Peyer's patch (tissue), 4 donors: ENCODE data around the gene GPATCH1. TPM values are rescaled to one million over a fixed set of nuclear protein-coding genes. Genes with fewer than 3 reads are reported as not detected.

Experiments used
- DNase-seq, 3 donors: peaks; one replicate each; pipeline ENCODE4 v3.0.0-alpha.2; 2017 to 2019
- H3K27ac ChIP-seq, 4 donors: fragments of 200-600 bp; sonication (generic); one replicate each; pipeline ENCODE4 v1.5.1; 2016 to 2019
- H3K27me3 ChIP-seq, 2 donors: fragments of 200-600 bp; sonication (generic); one replicate each; pipeline ENCODE4 v1.5.1; 2019
- H3K36me3 ChIP-seq, 3 donors: fragments of 200-600 bp; sonication (generic); one replicate each; pipeline ENCODE4 v1.5.1; 2016 to 2019
- H3K4me1 ChIP-seq, 4 donors: fragments of 200-600 bp; sonication (generic); one replicate each; pipeline ENCODE4 v1.5.1; 2016 to 2019
- H3K4me3 ChIP-seq, 4 donors: fragments of 200-600 bp; sonication (generic); 1 replicate in 3 of 4; 2 replicates in 1 of 4; pipeline ENCODE4 v1.5.1; 2016 to 2019; ENCODE audit warnings: mild to moderate bottlenecking in 1 of 4
- H3K9me3 ChIP-seq, 4 donors: fragments of 200-600 bp; sonication (generic); one replicate each; pipeline ENCODE4 v1.5.1; 2016 to 2019; ENCODE audit warnings: mild to moderate bottlenecking in 1 of 4
- POLR2A ChIP-seq, 2 donors: fragments of 450-650 bp; IDR thresholded peaks; one replicate each; pipeline ENCODE4 v1.5.1; 2017; ENCODE audit warnings: antibody characterized with exemption in 2 of 2, mild to moderate bottlenecking in 2 of 2, moderate library complexity in 2 of 2
- total RNA-seq, 4 donors: library from RNA; depleted of rRNA; stranded (reverse); fragments of >200 nt; gene quantifications; one replicate each; pipeline ENCODE4 v1.1.0, GENCODE V29; 2016
- TF ChIP-seq, protein P1 (sequence below), 6 experiments: fragments of 450-650 bp in 4 of 6; fragments of 200-600 bp in 2 of 6; sonication (generic) in 1 of 6; IDR thresholded peaks; one replicate each; pipeline ENCODE4 v1.5.1; 2017 to 2019; ENCODE audit warnings: antibody characterized with exemption in 6 of 6, mild to moderate bottlenecking in 3 of 6, moderate library complexity in 1 of 6

GPATCH1 gene
- total RNA-seq, 4 donors from 2014 or later, result 10.2 to 28.9 (median 19.5) TPM

DNA sequence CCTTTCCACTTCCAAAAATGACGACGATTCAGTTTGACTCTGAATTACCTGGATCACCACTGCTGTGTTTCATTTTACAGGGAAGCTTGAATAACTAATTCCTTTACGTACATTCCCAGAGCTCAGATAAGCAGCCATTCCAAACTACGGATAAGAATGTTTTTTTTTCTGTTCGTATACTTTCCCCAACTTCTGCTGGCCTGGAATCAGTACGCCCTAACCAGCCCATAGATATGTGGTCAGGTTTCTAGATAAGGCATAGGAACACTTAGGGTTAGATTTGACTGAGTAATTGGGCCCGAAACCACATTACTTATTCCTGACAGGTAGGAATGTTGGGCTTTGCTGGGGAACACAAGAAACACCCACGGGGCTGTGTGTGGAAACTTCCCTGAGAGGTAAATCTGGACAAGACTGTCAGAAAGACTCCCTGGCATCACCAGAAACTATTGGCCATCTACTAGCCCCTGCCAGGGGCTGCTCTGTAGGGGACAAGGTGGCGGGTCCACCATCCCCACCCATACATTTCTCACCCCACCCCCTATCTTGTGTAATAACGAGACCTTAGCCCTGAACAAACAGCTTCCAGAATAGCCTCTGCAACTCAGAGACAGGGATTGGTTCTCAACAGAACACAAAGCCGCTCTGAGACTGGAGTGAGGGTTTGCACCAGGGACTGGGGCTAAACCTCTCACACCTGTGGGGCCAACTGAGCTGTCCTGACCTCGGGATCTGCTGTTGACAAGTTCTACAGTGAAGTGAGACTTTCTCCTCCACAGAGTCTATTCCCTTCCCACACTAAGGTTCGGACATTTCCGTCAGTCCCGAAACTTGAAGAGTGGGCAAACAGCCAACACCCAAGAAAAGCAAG lies 31.9 kb upstream of the GPATCH1 start:
- H3K4me3 ChIP-seq, result peak overlapping the region in 1 of 4 donors; percentile 5
- H3K9me3 ChIP-seq, result no peaks in the 10 kb centered on the region
- no peaks in the 10 kb centered on the region for H3K36me3 ChIP-seq
- no peak for TF ChIP-seq POLR2A (IDR thresholded peaks at IDR 0.05)
- TF ChIP-seq, protein P1, sequence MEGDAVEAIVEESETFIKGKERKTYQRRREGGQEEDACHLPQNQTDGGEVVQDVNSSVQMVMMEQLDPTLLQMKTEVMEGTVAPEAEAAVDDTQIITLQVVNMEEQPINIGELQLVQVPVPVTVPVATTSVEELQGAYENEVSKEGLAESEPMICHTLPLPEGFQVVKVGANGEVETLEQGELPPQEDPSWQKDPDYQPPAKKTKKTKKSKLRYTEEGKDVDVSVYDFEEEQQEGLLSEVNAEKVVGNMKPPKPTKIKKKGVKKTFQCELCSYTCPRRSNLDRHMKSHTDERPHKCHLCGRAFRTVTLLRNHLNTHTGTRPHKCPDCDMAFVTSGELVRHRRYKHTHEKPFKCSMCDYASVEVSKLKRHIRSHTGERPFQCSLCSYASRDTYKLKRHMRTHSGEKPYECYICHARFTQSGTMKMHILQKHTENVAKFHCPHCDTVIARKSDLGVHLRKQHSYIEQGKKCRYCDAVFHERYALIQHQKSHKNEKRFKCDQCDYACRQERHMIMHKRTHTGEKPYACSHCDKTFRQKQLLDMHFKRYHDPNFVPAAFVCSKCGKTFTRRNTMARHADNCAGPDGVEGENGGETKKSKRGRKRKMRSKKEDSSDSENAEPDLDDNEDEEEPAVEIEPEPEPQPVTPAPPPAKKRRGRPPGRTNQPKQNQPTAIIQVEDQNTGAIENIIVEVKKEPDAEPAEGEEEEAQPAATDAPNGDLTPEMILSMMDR (IDR thresholded peaks at IDR 0.05), result no peak
- no peak for DNase-seq
- H3K27me3 ChIP-seq, result no peaks in the 10 kb centered on the region
- H3K27ac ChIP-seq, result peak overlapping the region in 3 of 4 donors; percentile 48 to 78 (median 66)
- H3K4me1 ChIP-seq, result peaks cover 0 to 36% (median 2%) of the 10 kb centered on the region in 4 donors

DNA sequence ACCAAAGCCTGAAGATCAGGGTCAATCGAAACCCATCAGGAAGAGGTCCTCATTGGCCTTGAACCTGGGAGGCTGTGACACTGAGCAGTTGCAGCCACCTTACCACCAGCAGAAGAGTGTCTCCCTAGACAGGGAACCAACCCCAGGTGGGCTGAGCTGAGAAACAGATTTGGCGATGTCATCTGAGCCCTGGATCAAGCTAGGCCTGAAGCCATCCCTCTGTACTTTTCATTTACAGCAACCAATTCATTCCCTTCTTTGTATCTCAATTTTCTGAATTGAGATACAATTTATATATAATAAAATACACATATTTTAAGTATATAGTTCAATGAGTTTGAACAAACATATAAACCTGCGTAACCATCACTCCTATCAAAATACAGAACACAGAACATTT lies 30.9 kb upstream of the GPATCH1 start:
- H3K4me1 ChIP-seq, result peaks cover 0 to 36% (median 5%) of the 10 kb centered on the region in 4 donors

DNA sequence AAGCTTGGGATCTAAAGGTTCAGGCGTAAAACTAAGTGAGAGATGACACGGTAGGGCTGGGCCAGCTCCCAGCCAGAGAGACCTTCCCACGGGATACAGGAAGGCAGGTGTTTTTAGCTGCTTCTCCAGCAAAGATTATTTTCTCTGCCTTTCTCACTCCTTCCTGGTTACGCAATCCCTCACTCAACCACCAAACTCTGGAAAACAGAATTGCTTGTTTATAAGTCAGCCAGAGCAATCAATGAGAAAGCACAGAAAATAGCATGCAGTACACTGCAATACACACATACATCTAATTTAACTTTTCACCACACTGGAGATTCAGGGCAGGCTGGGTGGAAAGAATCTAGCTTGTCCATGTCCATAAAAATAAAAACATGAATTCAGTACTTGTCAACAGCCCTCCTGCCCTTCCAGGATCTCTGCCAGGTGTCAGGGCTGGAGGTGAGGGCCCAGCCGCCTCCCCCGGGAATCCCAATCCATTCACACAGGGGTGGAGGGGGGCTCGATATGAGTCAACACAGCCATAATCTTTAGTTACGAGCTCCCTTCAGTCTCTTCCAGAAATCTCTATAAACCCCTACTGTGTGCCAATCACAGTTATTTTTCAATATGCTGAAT lies 28.5 kb upstream of the GPATCH1 start:
- no peak overlapping the region for H3K4me3 ChIP-seq
- H3K36me3 ChIP-seq, result no peaks in the 10 kb centered on the region
- no peaks in the 10 kb centered on the region for H3K27me3 ChIP-seq
- no peak for DNase-seq
- H3K27ac ChIP-seq, result peak overlapping the region in 3 of 4 donors; percentile 29 to 79 (median 64)
- no peak for TF ChIP-seq POLR2A (IDR thresholded peaks at IDR 0.05)
- TF ChIP-seq, protein P1 (IDR thresholded peaks at IDR 0.05), result peak in 2 of 6 experiments; percentile 4 to 8
- no peaks in the 10 kb centered on the region for H3K9me3 ChIP-seq
- H3K4me1 ChIP-seq, result peaks cover 0 to 36% (median 6%) of the 10 kb centered on the region in 4 donors

More for the DNA sequence above, 30.9 kb upstream of the GPATCH1 start:
- DNase-seq, result no peak
- H3K36me3 ChIP-seq, result no peaks in the 10 kb centered on the region
- H3K27ac ChIP-seq, result peak overlapping the region in 2 of 4 donors; percentile 66 to 78
- no peaks in the 10 kb centered on the region for H3K9me3 ChIP-seq
- H3K27me3 ChIP-seq, result no peaks in the 10 kb centered on the region
- TF ChIP-seq, protein P1 (IDR thresholded peaks at IDR 0.05), result no peak
- no peak for TF ChIP-seq POLR2A (IDR thresholded peaks at IDR 0.05)
- H3K4me3 ChIP-seq, result no peak overlapping the region

DNA sequence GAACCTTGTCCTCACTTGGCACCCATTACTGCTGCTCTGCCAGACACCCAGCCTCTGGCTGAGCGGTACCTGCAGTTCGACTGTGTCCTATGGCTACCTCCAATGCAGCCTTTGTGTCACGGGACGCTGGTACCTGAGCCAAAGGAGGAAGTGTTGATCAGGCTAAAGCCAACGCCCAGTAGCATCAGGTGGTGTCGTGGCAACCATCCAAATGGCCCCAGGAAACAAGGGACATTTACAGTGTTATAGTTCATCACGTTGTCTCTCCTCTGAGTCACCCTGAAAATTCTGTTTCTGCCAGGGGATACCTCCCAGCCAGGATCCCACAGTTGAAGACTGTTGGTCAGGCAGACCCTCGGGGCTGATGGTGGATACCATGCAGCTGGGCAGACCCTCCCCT lies 26.4 kb upstream of the GPATCH1 start:
- TF ChIP-seq POLR2A (IDR thresholded peaks at IDR 0.05), result peak; percentile 42 to 70
- TF ChIP-seq, protein P1 (IDR thresholded peaks at IDR 0.05), result no peak
- H3K36me3 ChIP-seq, result no peaks in the 10 kb centered on the region
- no peaks in the 10 kb centered on the region for H3K27me3 ChIP-seq
- H3K27ac ChIP-seq, result peak overlapping the region in 3 of 4 donors; percentile 26 to 91 (median 72)
- DNase-seq, result peak in 2 of 3 donors; percentile 90 to 95
- H3K4me3 ChIP-seq, result no peak overlapping the region
- H3K9me3 ChIP-seq, result no peaks in the 10 kb centered on the region
- H3K4me1 ChIP-seq, result peaks cover 0 to 29% (median 5%) of the 10 kb centered on the region in 4 donors

DNA sequence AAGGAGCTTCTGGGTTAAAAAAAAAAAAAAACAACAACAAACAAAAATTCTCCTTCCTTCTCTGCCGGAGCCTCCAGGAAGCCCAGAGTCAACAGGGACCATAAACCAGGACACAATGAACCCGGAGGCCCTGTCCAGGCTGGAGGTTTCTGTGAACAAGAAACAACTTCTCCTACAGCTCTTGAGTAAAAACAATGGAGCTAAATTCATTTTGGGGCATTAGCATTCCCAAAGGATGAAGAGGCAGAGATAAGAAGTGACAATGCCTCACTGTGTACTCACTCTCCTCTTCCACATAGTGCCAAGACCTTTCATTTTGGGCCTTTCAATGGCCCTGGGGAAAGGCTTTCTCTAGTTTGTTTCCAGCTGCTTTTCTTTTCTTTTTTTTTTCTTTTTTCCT lies 25.3 kb upstream of the GPATCH1 start:
- Histone ChIP-seq H3K27me3 (no peaks in the 10 kb centered on the region), H3K9me3 (no peaks in the 10 kb centered on the region), H3K36me3 (no peaks in the 10 kb centered on the region), H3K4me3 (no peak overlapping the region), H3K27ac (peak overlapping the region in 2 of 4 donors; percentile 26 to 72), H3K4me1 (peaks cover 0 to 29% (median 5%) of the 10 kb centered on the region in 4 donors)
- no peak for TF ChIP-seq POLR2A (IDR thresholded peaks at IDR 0.05)
- TF ChIP-seq, protein P1 (IDR thresholded peaks at IDR 0.05), result no peak
- DNase-seq, result no peak
